Thyroid gland (tissue), 4 donors: Measurements from ENCODE around the gene SPARC. TPM values are rescaled to one million over a fixed set of nuclear protein-coding genes. Genes with fewer than 3 reads are reported as not detected.
A peak's percentile ranks its signal among the peaks of the same experiment; 100 is the strongest.

ENCODE experiments used
- DNase-seq, 2 donors: peaks; one replicate each; pipeline ENCODE4 v3.0.0-alpha.2; 2019
- H3K27ac ChIP-seq, 3 donors: fragments of 200-600 bp; sonication (generic); 1 replicate in 2 of 3; 2 replicates in 1 of 3; pipeline ENCODE4 v1.5.1; 2016 to 2019; ENCODE audit warnings: mild to moderate bottlenecking in 1 of 3, moderate library complexity in 1 of 3
- H3K27me3 ChIP-seq: fragments of 200-600 bp; sonication (generic); one replicate; pipeline ENCODE4 v1.5.1; 2019
- H3K36me3 ChIP-seq, 2 donors: fragments of 200-600 bp; sonication (generic); one replicate each; pipeline ENCODE4 v1.5.1; 2016 to 2019
- H3K4me1 ChIP-seq, 2 donors: fragments of 200-600 bp; sonication (generic); one replicate each; pipeline ENCODE4 v1.5.1; 2017 to 2019
- H3K4me3 ChIP-seq, 3 donors: fragments of 200-600 bp; sonication (generic); replicated peaks in 1 of 3; 1 replicate in 2 of 3; 2 replicates in 1 of 3; pipeline ENCODE4 v1.5.1; 2016; ENCODE audit warnings: mild to moderate bottlenecking in 1 of 3
- H3K9me3 ChIP-seq: fragments of 200-600 bp; sonication (generic); one replicate; pipeline ENCODE4 v1.5.1; 2017
- POLR2A ChIP-seq, 2 donors: fragments of 450-650 bp; IDR thresholded peaks; one replicate each; pipeline ENCODE4 v1.6.1; 2017; ENCODE audit warnings: antibody characterized with exemption in 2 of 2, mild to moderate bottlenecking in 2 of 2, moderate library complexity in 1 of 2
- WGBS, 2 donors: methylation state at CpG; one replicate each; pipeline ENCODE4 v1.1.5; 2017; 5-methylcytosine and 5-hydroxymethylcytosine counted together
- intact Hi-C: fragments of 100-400 bp; cut with DNase I; formaldehyde crosslinking; loops from one replicate; pipeline ENCODE4 v1.15.1; 2023
- total RNA-seq, 4 donors: library from RNA; depleted of rRNA; stranded (reverse); fragments of >200 nt; gene quantifications; one replicate each; pipeline ENCODE4 v1.2.3, GENCODE V29; 2016
- TF ChIP-seq, protein P1 (sequence below), 6 experiments: fragments of 200-600 bp in 3 of 6; fragments of 450-650 bp in 3 of 6; sonication (generic) in 3 of 6; IDR thresholded peaks; one replicate each; pipeline ENCODE4 v1.5.1; 2016 to 2019; ENCODE audit warnings: antibody characterized with exemption in 6 of 6, mild to moderate bottlenecking in 2 of 6, inconsistent platforms in 1 of 6, moderate library complexity in 1 of 6

Gene SPARC
- total RNA-seq, 4 donors from 2014 or later, result 302 to 327 (median 309) TPM

DNA sequence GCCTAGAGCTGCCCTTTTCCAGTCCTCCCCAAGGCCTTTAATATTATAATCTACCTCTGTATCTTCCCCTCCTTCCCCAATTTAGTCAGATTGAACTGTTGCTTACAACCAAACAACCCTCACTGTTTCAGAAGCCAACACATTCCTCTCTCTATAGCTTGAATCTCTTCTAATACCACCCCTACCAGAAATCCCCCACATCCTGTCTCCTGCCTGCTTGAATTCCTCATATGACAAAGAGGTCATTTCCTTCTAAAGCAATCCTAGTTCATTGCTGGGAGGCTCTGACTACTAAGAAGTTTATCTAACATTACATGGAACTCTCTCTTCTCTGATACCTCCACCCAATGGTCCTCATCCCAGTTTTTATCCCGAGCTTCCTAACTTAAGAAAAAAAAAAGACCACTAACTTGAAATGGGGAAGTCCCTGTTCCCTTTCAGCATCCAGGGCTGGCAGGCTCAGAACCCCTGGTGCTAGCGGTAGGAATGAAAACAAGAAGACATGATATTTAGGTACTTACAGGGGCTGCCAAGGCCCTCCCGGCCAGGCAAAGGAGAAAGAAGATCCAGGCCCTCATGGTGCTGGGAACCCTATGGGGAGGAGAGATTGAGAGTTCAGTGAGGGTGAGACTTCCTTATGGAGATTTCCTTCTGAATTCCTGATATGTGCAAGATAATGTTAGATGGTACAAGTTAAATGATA is 11.0 kb downstream of the SPARC start:
- Histone ChIP-seq H3K9me3 (no peaks in the 10 kb centered on the region), H3K36me3 (peaks cover 28 to 31% of the 10 kb centered on the region in 2 donors), H3K4me3 (no peak overlapping the region), H3K27ac (peak overlapping the region; percentile 55 to 83 (median 83)), H3K4me1 (peaks cover 21 to 91% of the 10 kb centered on the region in 2 donors), H3K27me3 (no peaks in the 10 kb centered on the region)
- no peak for DNase-seq
- TF ChIP-seq POLR2A (IDR thresholded peaks at IDR 0.05), result no peak
- TF ChIP-seq, protein P1, sequence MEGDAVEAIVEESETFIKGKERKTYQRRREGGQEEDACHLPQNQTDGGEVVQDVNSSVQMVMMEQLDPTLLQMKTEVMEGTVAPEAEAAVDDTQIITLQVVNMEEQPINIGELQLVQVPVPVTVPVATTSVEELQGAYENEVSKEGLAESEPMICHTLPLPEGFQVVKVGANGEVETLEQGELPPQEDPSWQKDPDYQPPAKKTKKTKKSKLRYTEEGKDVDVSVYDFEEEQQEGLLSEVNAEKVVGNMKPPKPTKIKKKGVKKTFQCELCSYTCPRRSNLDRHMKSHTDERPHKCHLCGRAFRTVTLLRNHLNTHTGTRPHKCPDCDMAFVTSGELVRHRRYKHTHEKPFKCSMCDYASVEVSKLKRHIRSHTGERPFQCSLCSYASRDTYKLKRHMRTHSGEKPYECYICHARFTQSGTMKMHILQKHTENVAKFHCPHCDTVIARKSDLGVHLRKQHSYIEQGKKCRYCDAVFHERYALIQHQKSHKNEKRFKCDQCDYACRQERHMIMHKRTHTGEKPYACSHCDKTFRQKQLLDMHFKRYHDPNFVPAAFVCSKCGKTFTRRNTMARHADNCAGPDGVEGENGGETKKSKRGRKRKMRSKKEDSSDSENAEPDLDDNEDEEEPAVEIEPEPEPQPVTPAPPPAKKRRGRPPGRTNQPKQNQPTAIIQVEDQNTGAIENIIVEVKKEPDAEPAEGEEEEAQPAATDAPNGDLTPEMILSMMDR (IDR thresholded peaks at IDR 0.05), result no peak
- 48 to 58% methylated on average over 3 of the region's 3 CpGs for WGBS, 2 donors
- intact Hi-C loops, result no loop called here

DNA sequence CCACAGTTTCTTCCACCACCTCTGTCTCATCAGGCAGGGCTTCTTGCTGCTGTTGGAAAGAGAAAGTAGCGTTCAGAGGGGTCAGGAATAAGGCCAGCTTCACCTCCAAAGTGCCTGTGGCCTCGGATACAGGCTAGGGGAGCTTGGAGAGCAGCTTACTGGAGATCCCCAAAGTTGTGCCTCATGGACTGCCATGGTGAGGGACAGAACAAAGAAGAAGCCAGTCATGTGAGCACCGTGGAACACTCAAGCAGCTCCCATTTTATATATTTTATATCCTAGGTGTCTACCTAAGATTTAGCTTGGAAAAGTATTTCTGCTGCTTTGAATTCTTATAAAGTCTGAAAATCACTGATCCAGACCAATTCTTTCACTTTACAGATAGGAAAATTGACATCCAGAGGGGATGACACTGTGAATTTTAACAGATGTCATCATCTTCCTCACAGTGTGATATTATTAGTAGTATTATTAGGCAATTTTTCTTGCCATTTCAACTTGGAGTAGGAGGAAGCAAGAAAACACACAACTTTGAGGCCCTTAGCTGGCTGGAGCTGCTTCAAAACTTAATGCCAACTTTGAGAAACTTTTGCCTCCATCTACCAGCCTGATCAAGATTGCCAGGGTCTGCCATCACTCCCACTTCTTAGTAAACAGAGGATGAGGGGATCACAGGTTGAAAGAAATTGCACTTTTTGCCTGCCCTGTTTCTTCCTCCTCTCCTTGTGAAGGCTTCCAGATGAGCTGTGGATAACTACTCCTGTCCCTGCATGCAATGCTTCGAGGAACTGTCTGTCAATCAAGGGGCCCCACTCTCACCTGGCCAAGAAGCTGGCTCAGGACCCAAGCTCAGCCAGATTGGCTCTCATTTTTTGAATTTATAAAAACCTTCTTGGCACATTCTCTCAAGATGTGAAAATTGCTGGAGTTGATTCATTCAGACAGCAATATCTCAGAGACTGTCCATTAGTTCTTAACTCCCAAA is 11.8 kb downstream of the SPARC start:
- peaks cover 36 to 40% of the 10 kb centered on the region in 2 donors for H3K36me3 ChIP-seq
- WGBS, 2 donors, result 72 to 79% methylated on average over 4 of the region's 4 CpGs

DNA sequence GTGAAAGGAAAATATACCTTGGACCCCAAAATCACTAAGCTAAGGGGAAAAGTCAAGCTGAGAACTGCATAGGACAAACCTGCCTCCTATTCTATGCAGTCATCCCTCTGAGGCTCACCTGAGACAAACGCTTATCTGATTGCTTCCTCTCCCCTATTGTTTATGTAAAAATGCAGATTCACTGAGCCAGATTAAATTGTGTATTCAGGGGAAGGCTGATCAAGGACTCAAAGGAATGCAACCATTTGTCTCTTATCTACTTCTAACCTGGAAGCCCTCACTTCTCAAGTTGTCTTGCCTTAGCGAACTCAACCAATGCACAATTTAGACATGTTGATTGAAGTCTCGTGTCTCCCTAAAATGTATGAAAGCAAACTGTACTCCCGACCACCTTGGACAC is 13.3 kb downstream of the SPARC start:
- Histone ChIP-seq H3K27me3 (no peaks in the 10 kb centered on the region), H3K36me3 (peaks cover 51 to 54% of the 10 kb centered on the region in 2 donors), H3K27ac (peak overlapping the region in 2 of 3 donors; percentile 58 to 83), H3K9me3 (no peaks in the 10 kb centered on the region), H3K4me3 (no peak overlapping the region), H3K4me1 (peaks cover 21 to 83% of the 10 kb centered on the region in 2 donors)
- WGBS, 2 donors, result 77 to 83% methylated on average over 4 of the region's 4 CpGs
- no peak for DNase-seq
- intact Hi-C loops, result no loop called here
- no peak for TF ChIP-seq POLR2A (IDR thresholded peaks at IDR 0.05)
- TF ChIP-seq, protein P1 (IDR thresholded peaks at IDR 0.05), result no peak

More for the DNA sequence above, 11.8 kb downstream of the SPARC start:
- Histone ChIP-seq H3K27me3 (no peaks in the 10 kb centered on the region), H3K4me3 (no peak overlapping the region), H3K27ac (peak overlapping the region; percentile 55 to 83 (median 83)), H3K4me1 (peaks cover 21 to 97% of the 10 kb centered on the region in 2 donors), H3K9me3 (no peaks in the 10 kb centered on the region)
- DNase-seq, result no peak
- no peak for TF ChIP-seq POLR2A (IDR thresholded peaks at IDR 0.05)
- TF ChIP-seq, protein P1 (IDR thresholded peaks at IDR 0.05), result no peak
- intact Hi-C loops, result no loop called here

DNA sequence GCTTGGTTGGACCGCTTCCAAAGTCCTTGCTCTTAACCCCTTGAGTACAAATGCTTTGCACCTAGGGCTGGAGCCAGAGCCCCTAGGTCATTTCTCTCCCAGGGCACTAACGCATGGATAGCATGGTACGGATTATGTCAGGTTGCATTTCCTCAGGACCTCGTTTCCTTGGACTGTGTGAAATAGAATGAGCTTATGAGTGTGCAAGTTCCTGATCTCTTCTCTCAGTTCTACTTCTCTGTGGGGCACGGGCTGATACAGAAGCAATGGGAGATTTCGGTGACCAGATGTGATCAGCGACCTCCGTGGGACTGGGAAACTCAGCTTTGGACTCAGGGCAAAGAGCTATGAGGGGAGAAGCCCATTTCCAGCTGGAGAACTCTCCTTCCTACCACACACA is 14.2 kb downstream of the SPARC start:
- no peaks in the 10 kb centered on the region for H3K9me3 ChIP-seq
- WGBS, 2 donors, result 73 to 79% methylated on average over 8 of the region's 8 CpGs
- peak overlapping the region; percentile 19 to 83 (median 58) for H3K27ac ChIP-seq
- H3K36me3 ChIP-seq, result peaks cover 59% of the 10 kb centered on the region in 2 donors
- intact Hi-C loops, result no loop called here
- H3K27me3 ChIP-seq, result no peaks in the 10 kb centered on the region
- H3K4me1 ChIP-seq, result peaks cover 15 to 76% of the 10 kb centered on the region in 2 donors
- H3K4me3 ChIP-seq, result no peak overlapping the region
- no peak for DNase-seq
- no peak for TF ChIP-seq POLR2A (IDR thresholded peaks at IDR 0.05)
- TF ChIP-seq, protein P1 (IDR thresholded peaks at IDR 0.05), result no peak
